HG02852 (cell line): ENCODE measurements around the gene NACC1.

Experiments
- ATAC-seq: cut with Tn5 transposase; IDR thresholded peaks from one replicate; pipeline ENCODE4 v1.9.1; 2021; ENCODE audit warnings: mild to moderate bottlenecking, moderate library complexity; ENCODE audit not compliant: unreplicated experiment

NACC1 gene

DNA sequence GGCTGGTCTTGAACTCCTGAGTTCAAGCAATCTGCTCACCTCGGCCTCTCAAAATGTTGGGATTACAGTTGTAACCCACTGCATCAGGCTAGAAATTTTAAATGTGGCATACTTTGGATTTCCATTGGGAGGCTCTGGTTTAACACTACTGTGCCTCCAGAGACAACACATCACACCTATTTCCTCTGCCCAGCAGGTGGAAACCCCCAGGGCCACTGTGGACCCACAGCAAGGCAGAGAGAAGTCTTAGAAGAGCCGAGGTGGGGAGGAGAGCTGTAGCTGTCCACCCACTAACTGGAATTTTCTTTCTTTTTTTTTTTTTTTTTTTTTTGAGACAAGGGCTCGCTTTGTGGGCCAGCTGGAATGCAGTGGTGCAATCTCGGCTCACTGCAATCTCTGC, 71.5 kb downstream of the NACC1 start:
- no peak for ATAC-seq
